ENCODE results near the gene SYNGR1.

The SYNGR1 gene

GRCh38 chr22:39374801-39375200 lies 25.0 kb downstream of the SYNGR1 start:
- DNase-seq = no peak

- no peak for DNase-seq
These were observed 25.9 kb downstream of the SYNGR1 start for GRCh38 chr22:39375646-39376045.

GRCh38 chr22:39379756-39380730 lies 30.3 kb downstream of the SYNGR1 start:
- no peak for DNase-seq

- no peak for DNase-seq
These were observed 31.4 kb downstream of the SYNGR1 start for GRCh38 chr22:39381009-39381755.

- DNase-seq = no peak
These were observed 32.1 kb downstream of the SYNGR1 start for GRCh38 chr22:39381930-39382329.

- no peak for DNase-seq
These were observed 32.6 kb downstream of the SYNGR1 start for GRCh38 chr22:39382410-39382809.

- no peak for DNase-seq
These were observed 34.2 kb downstream of the SYNGR1 start for GRCh38 chr22:39383841-39384625.

GRCh38 chr22:39384750-39385480 lies 35.1 kb downstream of the SYNGR1 start:
- no peak for DNase-seq

GRCh38 chr22:39388261-39389011 lies 38.6 kb downstream of the SYNGR1 start:
- DNase-seq = peak; percentile 82

- no peak for DNase-seq
These were observed 39.6 kb downstream of the SYNGR1 start for GRCh38 chr22:39389420-39389819.

- no peak for DNase-seq
These were observed 42.7 kb downstream of the SYNGR1 start for GRCh38 chr22:39392341-39392948.

- DNase-seq = no peak
These were observed 46.4 kb downstream of the SYNGR1 start for GRCh38 chr22:39395936-39396796.

- no peak for DNase-seq
These were observed 47.0 kb downstream of the SYNGR1 start for GRCh38 chr22:39396797-39397195.

GRCh38 chr22:39401301-39401631 lies 51.5 kb downstream of the SYNGR1 start:
- no peak for DNase-seq

- no peak for DNase-seq
These were observed 55.7 kb downstream of the SYNGR1 start for GRCh38 chr22:39405346-39406085.

- no peak for DNase-seq
These were observed 58.4 kb downstream of the SYNGR1 start for GRCh38 chr22:39408173-39408572.

- DNase-seq = no peak
These were observed 59.0 kb downstream of the SYNGR1 start for GRCh38 chr22:39408807-39409206.

GRCh38 chr22:39409516-39410029 lies 59.8 kb downstream of the SYNGR1 start:
- DNase-seq = no peak

GRCh38 chr22:39410264-39410663 lies 60.5 kb downstream of the SYNGR1 start:
- no peak for DNase-seq

Data from activated T-cell treated with anti-CD3 and anti-CD28 coated beads, Interleukin-2, amount 50 U/mL, for 1 hour (primary cell).